Measurements from ENCODE around the gene MTHFD1. TPM values are rescaled to one million over a fixed set of nuclear protein-coding genes. Genes with fewer than 3 reads are reported as not detected.

The MTHFD1 gene
- 26.8 and 31.0 TPM in 2 replicates for polyA plus RNA-seq (2012; rRNA removed)
- polyA plus RNA-seq (2012; cell fraction: cytosol; rRNA removed) = 24.2 and 28.5 TPM in 2 replicates
- 30.0 and 47.5 TPM in 2 replicates for polyA plus RNA-seq (2012; cell fraction: nucleus; rRNA removed)

DNA sequence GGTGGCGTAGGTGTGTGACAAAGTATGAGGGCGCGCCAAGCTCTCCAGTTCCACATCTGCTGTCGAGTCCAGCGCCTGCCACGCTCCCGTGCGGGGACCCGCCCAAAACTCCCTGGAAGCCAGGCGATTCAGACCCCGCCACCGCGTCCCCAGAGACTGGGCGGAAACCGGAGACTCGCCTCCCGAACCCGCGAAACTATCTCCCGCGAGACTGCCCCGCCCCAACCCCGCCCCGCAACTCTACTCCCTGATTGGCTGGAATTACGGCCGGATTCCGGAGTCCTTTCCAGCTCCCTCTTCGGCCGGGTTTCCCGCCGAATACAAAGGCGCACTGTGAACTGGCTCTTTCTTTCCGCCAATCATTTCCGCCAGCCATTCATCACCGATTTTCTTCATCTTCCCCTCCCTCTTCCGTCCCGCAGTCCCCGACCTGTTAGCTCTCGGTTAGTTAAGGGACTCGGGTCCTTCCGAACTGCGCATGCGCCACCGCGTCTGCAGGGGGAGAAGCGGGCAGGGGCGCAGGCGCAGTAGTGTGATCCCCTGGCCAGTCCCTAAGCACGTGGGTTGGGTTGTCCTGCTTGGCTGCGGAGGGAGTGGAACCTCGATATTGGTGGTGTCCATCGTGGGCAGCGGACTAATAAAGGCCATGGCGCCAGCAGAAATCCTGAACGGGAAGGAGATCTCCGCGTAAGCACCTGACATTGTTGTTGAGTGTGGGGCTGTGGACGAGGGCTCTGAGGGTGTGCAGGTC lies at the start of gene MTHFD1:
Gene MTHFD1, plus strand, starts transcription at position 572 of the 751 bp plus-strand sequence. Its CDS starts 75 bp downstream, at position 647.
- 2% methylated on average over 39 of the region's 58 CpGs for WGBS (ENCODE audit: low lambda C conversion rate)
- Histone ChIP-seq H3K9me2 (no peaks in the 10 kb centered on the region), H3K36me3 (replicated peaks in 1 of 2; ENCODE audit: control insufficient read depth in 1 of 2, insufficient read depth in 2 of 2, low read length in 1 of 2) (peaks cover 3 to 7% of the 10 kb centered on the region in 2 experiments), H3K27me3 (ENCODE audit: insufficient read depth) (no peaks in the 10 kb centered on the region), H3K27ac (ENCODE audit: low read depth in 2 of 2, low read length in 1 of 2) (peak within 1 kb of the TSS; percentile 61 to 80), H3K9me3 (no peaks in the 10 kb centered on the region), H3K4me1 (ENCODE audit: control insufficient read depth in 1 of 2, insufficient read depth in 2 of 2, low read depth in 1 of 2, low read length in 1 of 2) (peaks cover 7 to 8% of the 10 kb centered on the region in 2 experiments; a peak in 1 of 4 replicates), H3K4me2 (peak within 1 kb of the TSS; percentile 91), H3K4me3 (ENCODE audit: low read depth in 2 of 2, low read length in 1 of 2) (peak within 1 kb of the TSS; percentile 65 to 69), H3F3A (replicated peaks; ENCODE audit: insufficient read depth) (no peaks in the 10 kb centered on the region), H3K9ac (peak within 1 kb of the TSS; percentile 89), H3K79me2 (ENCODE audit: insufficient read depth) (peaks cover 35% of the 10 kb centered on the region), H4K20me1 (ENCODE audit: insufficient read depth) (no peaks in the 10 kb centered on the region), H2AFZ (ENCODE audit: low read depth) (peak within 1 kb of the TSS; percentile 97)
- CTCF ChIA-PET = interaction anchor here (0.6 to 1.6 kb wide), 4 partner anchors 22 to 90 kb away, joined by 3 to 7 read pairs (median 4); no protein-coding TSS in a partner anchor
- peak; percentile 97 for DNase-seq
- POLR2A ChIA-PET = interaction anchor here (0.7 to 1.8 kb wide), 6 partner anchors 13 to 114 kb away, joined by 3 to 5 read pairs (median 4); no protein-coding TSS in a partner anchor
- TF ChIP-seq ELF1 (IDR thresholded peaks at IDR 0.05) (no peak; the same call in none of the 2 replicates), JUND (IDR thresholded peaks at IDR 0.05) (no peak), TAF1 (IDR thresholded peaks at IDR 0.05; ENCODE audit: borderline replicate concordance, low read depth, low read length) (peak; percentile 46), NFIC (IDR thresholded peaks at IDR 0.05; ENCODE audit: borderline replicate concordance) (no peak), TEAD4 (IDR thresholded peaks at IDR 0.05; ENCODE audit: borderline replicate concordance, insufficient read depth) (no peak), GABPA (IDR thresholded peaks at IDR 0.05; ENCODE audit: low read depth) (peak; percentile 55), POLR2AphosphoS5 (IDR thresholded peaks at IDR 0.05; ENCODE audit: low read depth, low read length) (peak; percentile 55), MXI1 (IDR thresholded peaks at IDR 0.05; ENCODE audit: low read depth, low read length) (peak; percentile 100), CTCF (IDR thresholded peaks at IDR 0.05) (no peak), PBX3 (IDR thresholded peaks at IDR 0.05) (peak; percentile 98), SIN3A (IDR thresholded peaks at IDR 0.05; ENCODE audit: borderline replicate concordance, low read depth, low read length) (no peak; the same call in 1 of the 2 replicates), CHD2 (IDR thresholded peaks at IDR 0.05; ENCODE audit: low read length, partially characterized antibody) (peak; percentile 98), SMC3 (IDR thresholded peaks at IDR 0.05; ENCODE audit: low read depth, low read length) (no peak), FOSL2 (IDR thresholded peaks at IDR 0.05; ENCODE audit: borderline replicate concordance, low read depth) (no peak), MEF2A (IDR thresholded peaks at IDR 0.05; ENCODE audit: borderline replicate concordance, low read depth) (no peak), RXRA (IDR thresholded peaks at IDR 0.05; ENCODE audit: borderline replicate concordance, low read depth) (no peak), EZH2phosphoT487 (IDR thresholded peaks at IDR 0.05; ENCODE audit: borderline replicate concordance, low read depth) (no peak), YY1 (IDR thresholded peaks at IDR 0.05; ENCODE audit: low read depth) (no peak), ZBTB33 (IDR thresholded peaks at IDR 0.05; ENCODE audit: borderline replicate concordance, low read depth) (peak; percentile 96)
- TF ChIP-seq, protein P1, sequence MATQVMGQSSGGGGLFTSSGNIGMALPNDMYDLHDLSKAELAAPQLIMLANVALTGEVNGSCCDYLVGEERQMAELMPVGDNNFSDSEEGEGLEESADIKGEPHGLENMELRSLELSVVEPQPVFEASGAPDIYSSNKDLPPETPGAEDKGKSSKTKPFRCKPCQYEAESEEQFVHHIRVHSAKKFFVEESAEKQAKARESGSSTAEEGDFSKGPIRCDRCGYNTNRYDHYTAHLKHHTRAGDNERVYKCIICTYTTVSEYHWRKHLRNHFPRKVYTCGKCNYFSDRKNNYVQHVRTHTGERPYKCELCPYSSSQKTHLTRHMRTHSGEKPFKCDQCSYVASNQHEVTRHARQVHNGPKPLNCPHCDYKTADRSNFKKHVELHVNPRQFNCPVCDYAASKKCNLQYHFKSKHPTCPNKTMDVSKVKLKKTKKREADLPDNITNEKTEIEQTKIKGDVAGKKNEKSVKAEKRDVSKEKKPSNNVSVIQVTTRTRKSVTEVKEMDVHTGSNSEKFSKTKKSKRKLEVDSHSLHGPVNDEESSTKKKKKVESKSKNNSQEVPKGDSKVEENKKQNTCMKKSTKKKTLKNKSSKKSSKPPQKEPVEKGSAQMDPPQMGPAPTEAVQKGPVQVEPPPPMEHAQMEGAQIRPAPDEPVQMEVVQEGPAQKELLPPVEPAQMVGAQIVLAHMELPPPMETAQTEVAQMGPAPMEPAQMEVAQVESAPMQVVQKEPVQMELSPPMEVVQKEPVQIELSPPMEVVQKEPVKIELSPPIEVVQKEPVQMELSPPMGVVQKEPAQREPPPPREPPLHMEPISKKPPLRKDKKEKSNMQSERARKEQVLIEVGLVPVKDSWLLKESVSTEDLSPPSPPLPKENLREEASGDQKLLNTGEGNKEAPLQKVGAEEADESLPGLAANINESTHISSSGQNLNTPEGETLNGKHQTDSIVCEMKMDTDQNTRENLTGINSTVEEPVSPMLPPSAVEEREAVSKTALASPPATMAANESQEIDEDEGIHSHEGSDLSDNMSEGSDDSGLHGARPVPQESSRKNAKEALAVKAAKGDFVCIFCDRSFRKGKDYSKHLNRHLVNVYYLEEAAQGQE (IDR thresholded peaks at IDR 0.05; ENCODE audit: low read depth, low read length) = no peak
- TF ChIP-seq, protein P2, sequence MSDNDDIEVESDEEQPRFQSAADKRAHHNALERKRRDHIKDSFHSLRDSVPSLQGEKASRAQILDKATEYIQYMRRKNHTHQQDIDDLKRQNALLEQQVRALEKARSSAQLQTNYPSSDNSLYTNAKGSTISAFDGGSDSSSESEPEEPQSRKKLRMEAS (IDR thresholded peaks at IDR 0.05; ENCODE audit: low read depth) = peak; percentile 100
- TF ChIP-seq, protein P3, sequence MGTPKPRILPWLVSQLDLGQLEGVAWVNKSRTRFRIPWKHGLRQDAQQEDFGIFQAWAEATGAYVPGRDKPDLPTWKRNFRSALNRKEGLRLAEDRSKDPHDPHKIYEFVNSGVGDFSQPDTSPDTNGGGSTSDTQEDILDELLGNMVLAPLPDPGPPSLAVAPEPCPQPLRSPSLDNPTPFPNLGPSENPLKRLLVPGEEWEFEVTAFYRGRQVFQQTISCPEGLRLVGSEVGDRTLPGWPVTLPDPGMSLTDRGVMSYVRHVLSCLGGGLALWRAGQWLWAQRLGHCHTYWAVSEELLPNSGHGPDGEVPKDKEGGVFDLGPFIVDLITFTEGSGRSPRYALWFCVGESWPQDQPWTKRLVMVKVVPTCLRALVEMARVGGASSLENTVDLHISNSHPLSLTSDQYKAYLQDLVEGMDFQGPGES (IDR thresholded peaks at IDR 0.05; ENCODE audit: low read depth, low read length) = no peak; the same call in 1 of the 2 replicates

Data from SK-N-SH (cell line).